Sigmoid colon (tissue), 4 donors: ENCODE results near the gene CTDP1.
"Not testable (repeated sequence)": the region's sequence is repeated elsewhere in the genome, so short reads cannot be mapped to it uniquely, and the experiment has no call there.

Experiments used
- CTCF ChIP-seq, 4 experiments: fragments of 450-650 bp in 3 of 4; fragments of 200-600 bp in 1 of 4; IDR thresholded peaks; one replicate each; pipeline ENCODE4 v1.5.1; 2016 to 2019; ENCODE audit warnings: antibody characterized with exemption in 4 of 4, mild to moderate bottlenecking in 3 of 4, moderate library complexity in 2 of 4
- EP300 ChIP-seq, 4 donors: sonication (generic); formaldehyde crosslinking; IDR thresholded peaks; one replicate each; pipeline ENCODE4 v1.6.1; 2017; ENCODE audit warnings: antibody characterized with exemption in 4 of 4
- POLR2A ChIP-seq, 2 donors: fragments of 450-650 bp; IDR thresholded peaks; one replicate each; pipeline ENCODE4 v1.6.1; 2016; ENCODE audit warnings: antibody characterized with exemption in 2 of 2, mild to moderate bottlenecking in 2 of 2, moderate library complexity in 2 of 2
- POLR2AphosphoS5 ChIP-seq, 4 donors: sonication (generic); formaldehyde crosslinking; IDR thresholded peaks; one replicate each; pipeline ENCODE4 v1.6.1; 2017; ENCODE audit warnings: antibody characterized with exemption in 4 of 4

DNA sequence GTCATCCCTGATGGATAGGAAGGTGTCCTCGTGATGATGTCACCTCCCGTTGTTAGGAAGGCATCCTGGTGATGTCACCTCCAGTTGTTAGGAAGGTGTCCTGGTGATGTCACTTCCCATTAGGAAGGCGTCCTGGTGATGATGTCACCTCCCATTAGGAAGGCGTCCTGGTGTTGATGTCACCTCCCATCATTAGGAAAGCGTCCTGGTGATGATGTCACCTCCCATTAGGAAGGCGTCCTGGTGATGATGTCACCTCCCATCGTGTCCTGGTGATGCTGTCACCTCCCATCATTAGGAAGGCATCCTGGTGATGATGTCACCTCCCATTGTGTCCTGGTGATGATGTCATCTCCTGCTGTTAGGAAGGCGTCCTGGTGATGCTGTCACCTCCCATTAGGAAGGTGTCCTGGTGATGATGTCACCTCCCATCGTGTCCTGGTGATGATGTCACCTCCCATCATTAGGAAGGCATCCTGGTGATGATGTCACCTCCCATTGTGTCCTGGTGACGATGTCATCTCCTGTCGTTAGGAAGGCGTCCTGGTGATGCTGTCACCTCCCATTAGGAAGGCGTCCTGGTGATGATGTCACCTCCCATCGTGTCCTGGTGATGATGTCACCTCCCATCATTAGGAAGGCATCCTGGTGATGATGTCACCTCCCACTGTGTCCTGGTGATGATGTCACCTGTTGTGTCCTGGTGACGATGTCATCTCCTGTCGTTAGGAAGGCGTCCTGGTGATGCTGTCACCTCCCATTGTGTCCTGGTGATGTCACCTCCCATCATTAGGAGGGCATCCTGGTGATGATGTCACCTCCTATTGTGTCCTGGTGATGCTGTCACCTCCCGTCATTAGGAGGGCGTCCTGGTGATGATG, 40.1 kb downstream of the CTDP1 start:
- TF ChIP-seq CTCF, POLR2A, EP300, POLR2AphosphoS5 (IDR thresholded peaks at IDR 0.05): not testable (repeated sequence)
